Fibroblast of the aortic adventitia (primary cell): ENCODE measurements around the gene SPNS1. TPM values are rescaled to one million over a fixed set of nuclear protein-coding genes. Genes with fewer than 3 reads are reported as not detected.
A peak's percentile ranks its signal among the peaks of the same experiment; 100 is the strongest.
"Not testable (repeated sequence)": the region's sequence is repeated elsewhere in the genome, so short reads cannot be mapped to it uniquely, and the experiment has no call there.

Source experiments
- DNase-seq: peaks from one replicate; pipeline ENCODE4 v3.0.0-alpha.2; 2010; ENCODE audit warnings: low read depth
- H3K4me3 ChIP-seq: 2 replicates; pipeline ENCODE4 v1.5.1; 2011; ENCODE audit warnings: low read depth, mild to moderate bottlenecking, control low read depth, low read length, moderate library complexity
- CTCF ChIP-seq: IDR thresholded peaks from 2 replicates; pipeline ENCODE4 v1.5.1; 2011; ENCODE audit warnings: mild to moderate bottlenecking, low read length, control low read depth, inconsistent platforms; ENCODE audit not compliant: insufficient read depth
- total RNA-seq: library from RNA; depleted of rRNA; stranded (reverse); fragments of >200 nt; gene quantifications from 2 replicates; pipeline ENCODE4 v1.2.3, GENCODE V29; 2012; ENCODE audit warnings: low replicate concordance

The SPNS1 gene
- total RNA-seq, 1 donor: 27.1 TPM

GRCh38 chr16:28958216-28958615 lies 16.4 kb upstream of the SPNS1 start:
- TF ChIP-seq CTCF: no peak
- no peak for DNase-seq
- H3K4me3 ChIP-seq: no peak overlapping the region

GRCh38 chr16:28958836-28959235 lies 15.7 kb upstream of the SPNS1 start:
- no peak overlapping the region for H3K4me3 ChIP-seq
- no peak for TF ChIP-seq CTCF
- no peak for DNase-seq

- H3K4me3 ChIP-seq: no peak overlapping the region
- DNase-seq: no peak
- no peak for TF ChIP-seq CTCF
Observed at GRCh38 chr16:28964072-28964471, 10.5 kb upstream of the SPNS1 start.

- H3K4me3 ChIP-seq: no peak overlapping the region
- no peak for TF ChIP-seq CTCF
- no peak for DNase-seq
Observed at GRCh38 chr16:28964496-28964895, 10.1 kb upstream of the SPNS1 start.

- H3K4me3 ChIP-seq: no peak overlapping the region
- TF ChIP-seq CTCF: no peak
- DNase-seq: no peak
Observed at GRCh38 chr16:28967156-28967555, 7.4 kb upstream of the SPNS1 start.

GRCh38 chr16:28969696-28970095 lies 4.9 kb upstream of the SPNS1 start:
- not testable (repeated sequence) for DNase-seq, H3K4me3 ChIP-seq

- DNase-seq: peak; percentile 74
Observed at GRCh38 chr16:28974007-28974436, 556 bp upstream of the SPNS1 start.

More at GRCh38 chr16:28974007-28974436, 556 bp upstream of the SPNS1 start:
- H3K4me3 ChIP-seq: peak overlapping the region; percentile 99
- peak; percentile 86 for TF ChIP-seq CTCF
